ENCODE results near the gene MRPS18A.
A peak's percentile ranks its signal among the peaks of the same experiment; 100 is the strongest.

The MRPS18A gene

DNA sequence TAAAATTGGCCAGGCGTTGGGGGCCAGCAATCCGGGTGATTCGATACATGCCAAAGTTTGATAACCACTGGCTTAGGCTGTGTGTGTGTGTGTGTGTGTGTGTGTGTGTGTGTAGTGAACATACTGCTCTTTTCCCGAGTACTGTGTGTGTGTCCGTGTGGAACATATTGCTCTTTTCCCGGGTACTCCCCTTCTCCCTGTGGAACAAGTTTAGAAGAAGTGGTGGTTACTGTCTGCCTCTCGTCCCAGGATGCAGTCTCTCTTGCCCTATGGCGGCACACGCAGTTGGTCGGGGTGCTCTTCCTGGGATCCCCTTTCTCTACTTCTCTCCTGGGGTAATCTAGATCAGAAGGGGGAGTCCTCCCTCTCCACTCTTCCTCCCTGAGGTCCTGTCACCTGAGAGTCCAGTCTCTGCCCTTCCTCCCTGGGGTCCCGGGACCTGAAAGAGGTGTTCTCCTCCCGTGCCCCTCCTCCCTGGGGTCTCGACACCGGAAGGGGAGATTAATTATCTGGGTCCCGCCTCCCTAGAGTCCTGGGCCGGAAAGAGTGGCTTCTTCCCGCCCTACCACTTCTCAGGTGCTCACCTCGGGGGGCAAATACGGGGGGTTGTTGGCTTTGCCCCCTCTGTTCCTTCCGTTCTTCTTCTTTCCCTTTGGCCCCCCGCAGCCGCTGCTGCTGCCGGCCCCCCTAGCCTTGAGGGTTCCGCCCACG lies 59.0 kb downstream of the MRPS18A start:
- peak overlapping the region; percentile 92 to 100 (median 97) for H3K9ac ChIP-seq (ENCODE audit: low read length in 5 of 5)
- H3K27me3 ChIP-seq (ENCODE audit: control insufficient read depth in 5 of 5, insufficient read depth in 4 of 5, low read length in 5 of 5) = peaks cover 0 to 4% (median 0%) of the 10 kb centered on the region in 5 donors
- peak overlapping the region; percentile 82 to 97 (median 96) for H3K4me3 ChIP-seq (ENCODE audit: low read depth in 1 of 5, low read length in 5 of 5)
- peaks cover 20 to 42% (median 38%) of the 10 kb centered on the region in 5 donors for H3K4me1 ChIP-seq (ENCODE audit: control insufficient read depth in 5 of 5, insufficient read depth in 5 of 5, low read length in 5 of 5)
- peak overlapping the region; percentile 99 for H3K27ac ChIP-seq (ENCODE audit: low read depth, low read length)
- no peaks in the 10 kb centered on the region for H3K9me3 ChIP-seq (ENCODE audit: control insufficient read depth in 5 of 5, low read length in 5 of 5)
- peaks cover 0 to 31% (median 28%) of the 10 kb centered on the region in 5 donors for H3K36me3 ChIP-seq (ENCODE audit: control insufficient read depth in 5 of 5, insufficient read depth in 5 of 5, low read length in 5 of 5)

DNA sequence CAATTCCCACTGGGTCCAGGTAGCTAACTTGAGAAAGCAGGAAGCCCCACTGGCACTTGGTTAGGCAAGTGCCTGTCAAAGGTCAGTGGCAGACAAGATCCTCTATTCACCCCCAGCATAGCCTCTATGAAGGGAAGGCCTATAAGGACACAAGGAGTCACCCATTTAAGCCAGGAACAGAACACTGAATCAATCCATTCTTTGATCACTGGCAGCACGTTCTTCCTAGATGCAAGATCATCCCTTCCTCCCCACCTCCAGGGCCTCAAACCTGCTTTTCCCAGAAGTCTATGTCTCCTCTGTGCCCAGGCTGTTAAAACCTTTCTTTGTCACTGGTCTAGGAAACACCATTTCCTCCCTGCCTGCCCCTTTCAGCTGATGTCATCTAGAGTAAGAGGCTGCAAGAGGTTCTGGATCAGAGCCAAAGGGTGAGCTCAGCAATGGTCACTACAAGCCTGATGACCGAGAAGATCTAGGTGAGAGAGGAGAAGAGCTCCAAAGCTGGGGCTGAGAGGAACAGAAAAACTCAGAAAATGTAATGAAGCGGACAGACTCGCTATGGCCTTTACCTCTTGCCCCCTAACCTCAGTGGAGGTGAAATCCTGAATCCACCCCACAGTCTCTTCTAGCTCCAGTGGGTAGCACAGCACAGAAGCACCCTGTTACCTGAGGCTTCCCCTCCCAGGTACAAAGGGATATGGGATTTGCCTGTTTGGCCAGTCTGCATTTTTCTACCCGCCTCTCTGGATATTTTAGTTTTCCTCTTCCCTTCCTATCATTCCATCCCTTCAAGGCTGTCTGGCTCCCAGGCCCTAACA lies 60.4 kb downstream of the MRPS18A start:
- H3K9me3 ChIP-seq (ENCODE audit: control insufficient read depth in 5 of 5, low read length in 5 of 5) = no peaks in the 10 kb centered on the region
- H3K4me1 ChIP-seq (ENCODE audit: control insufficient read depth in 5 of 5, insufficient read depth in 5 of 5, low read length in 5 of 5) = peaks cover 20 to 42% (median 38%) of the 10 kb centered on the region in 5 donors
- H3K36me3 ChIP-seq (ENCODE audit: control insufficient read depth in 5 of 5, insufficient read depth in 5 of 5, low read length in 5 of 5) = peaks cover 0 to 44% (median 41%) of the 10 kb centered on the region in 5 donors
- H3K4me3 ChIP-seq (ENCODE audit: low read depth in 1 of 5, low read length in 5 of 5) = peak overlapping the region; percentile 38 to 96 (median 56)
- peaks cover 0 to 4% (median 0%) of the 10 kb centered on the region in 5 donors for H3K27me3 ChIP-seq (ENCODE audit: control insufficient read depth in 5 of 5, insufficient read depth in 4 of 5, low read length in 5 of 5)
- peak overlapping the region; percentile 39 to 96 (median 91) for H3K9ac ChIP-seq (ENCODE audit: low read length in 5 of 5)
- peak overlapping the region; percentile 99 for H3K27ac ChIP-seq (ENCODE audit: low read depth, low read length)

DNA sequence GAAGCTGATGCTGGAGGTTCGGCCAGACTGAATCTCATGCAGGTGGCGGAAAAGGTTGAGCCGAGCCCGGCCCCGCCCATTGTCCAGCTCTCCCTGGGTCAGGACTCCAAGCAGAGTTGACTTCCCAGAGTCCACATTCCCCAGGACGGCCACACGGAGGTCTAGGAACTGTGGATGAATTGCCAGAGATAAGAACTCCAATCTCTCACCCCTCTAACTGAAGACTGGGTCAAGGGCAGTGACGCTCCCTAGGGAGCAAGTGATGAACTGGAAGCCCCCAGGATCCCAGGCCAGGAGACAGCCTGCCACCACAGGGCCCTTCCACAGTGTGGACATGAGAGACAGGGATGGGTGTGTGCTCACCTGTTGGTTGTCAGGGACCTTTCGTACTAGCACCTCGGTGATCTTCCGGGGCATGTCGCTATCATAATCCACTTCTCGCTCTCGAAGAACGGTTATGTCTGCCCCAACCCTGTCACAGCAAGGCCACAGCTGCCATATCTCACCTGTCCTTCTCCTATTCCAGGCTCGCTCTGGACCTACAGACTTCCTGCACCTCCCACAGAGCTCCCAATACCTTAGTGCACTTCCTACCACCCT lies 62.1 kb downstream of the MRPS18A start:
- Histone ChIP-seq H3K9me3 (ENCODE audit: control insufficient read depth in 5 of 5, low read length in 5 of 5) (no peaks in the 10 kb centered on the region), H3K4me1 (ENCODE audit: control insufficient read depth in 5 of 5, insufficient read depth in 5 of 5, low read length in 5 of 5) (peaks cover 20 to 42% (median 37%) of the 10 kb centered on the region in 5 donors), H3K27me3 (ENCODE audit: control insufficient read depth in 5 of 5, insufficient read depth in 4 of 5, low read length in 5 of 5) (peaks cover 0 to 4% (median 0%) of the 10 kb centered on the region in 5 donors), H3K27ac (ENCODE audit: low read depth, low read length) (peak overlapping the region; percentile 99), H3K4me3 (ENCODE audit: low read depth in 1 of 5, low read length in 5 of 5) (no peak overlapping the region), H3K36me3 (ENCODE audit: control insufficient read depth in 5 of 5, insufficient read depth in 5 of 5, low read length in 5 of 5) (peaks cover 0 to 61% (median 58%) of the 10 kb centered on the region in 5 donors), H3K9ac (ENCODE audit: low read length in 5 of 5) (peak overlapping the region in 2 of 5 donors; percentile 2 to 27)

DNA sequence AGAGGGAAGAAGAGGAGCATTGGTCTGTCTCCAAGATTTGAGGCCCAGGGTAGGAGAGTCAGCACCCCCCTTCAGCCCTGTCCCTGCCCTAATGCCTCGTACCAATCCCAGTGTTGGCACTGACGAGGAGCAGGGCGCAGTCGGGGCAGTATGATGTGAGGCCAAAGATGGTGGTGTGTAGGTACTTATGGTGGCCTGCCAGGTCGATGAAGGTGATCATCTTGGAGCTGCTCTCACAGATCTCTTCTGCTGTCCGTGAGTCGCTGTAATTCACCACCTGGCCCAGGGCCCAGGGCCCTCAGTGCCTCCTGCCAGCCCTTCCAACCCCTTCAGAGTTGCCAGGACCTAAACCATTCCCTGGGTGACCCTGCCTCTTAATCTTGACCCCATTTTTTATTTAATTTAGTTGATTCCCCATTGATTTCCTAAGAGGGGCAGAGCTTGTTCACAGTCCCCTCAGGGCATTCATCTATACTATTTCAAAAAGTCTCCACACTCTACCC lies 62.8 kb downstream of the MRPS18A start:
- H3K9ac ChIP-seq (ENCODE audit: low read length in 5 of 5) = peak overlapping the region in 2 of 5 donors; percentile 2 to 9
- H3K27me3 ChIP-seq (ENCODE audit: control insufficient read depth in 5 of 5, insufficient read depth in 4 of 5, low read length in 5 of 5) = peaks cover 0 to 4% (median 0%) of the 10 kb centered on the region in 5 donors
- H3K36me3 ChIP-seq (ENCODE audit: control insufficient read depth in 5 of 5, insufficient read depth in 5 of 5, low read length in 5 of 5) = peaks cover under 1 to 67% (median 64%) of the 10 kb centered on the region in 5 donors
- peaks cover 16 to 36% (median 32%) of the 10 kb centered on the region in 5 donors for H3K4me1 ChIP-seq (ENCODE audit: control insufficient read depth in 5 of 5, insufficient read depth in 5 of 5, low read length in 5 of 5)
- H3K27ac ChIP-seq (ENCODE audit: low read depth, low read length) = no peak overlapping the region
- no peaks in the 10 kb centered on the region for H3K9me3 ChIP-seq (ENCODE audit: control insufficient read depth in 5 of 5, low read length in 5 of 5)
- no peak overlapping the region for H3K4me3 ChIP-seq (ENCODE audit: low read depth in 1 of 5, low read length in 5 of 5)

DNA sequence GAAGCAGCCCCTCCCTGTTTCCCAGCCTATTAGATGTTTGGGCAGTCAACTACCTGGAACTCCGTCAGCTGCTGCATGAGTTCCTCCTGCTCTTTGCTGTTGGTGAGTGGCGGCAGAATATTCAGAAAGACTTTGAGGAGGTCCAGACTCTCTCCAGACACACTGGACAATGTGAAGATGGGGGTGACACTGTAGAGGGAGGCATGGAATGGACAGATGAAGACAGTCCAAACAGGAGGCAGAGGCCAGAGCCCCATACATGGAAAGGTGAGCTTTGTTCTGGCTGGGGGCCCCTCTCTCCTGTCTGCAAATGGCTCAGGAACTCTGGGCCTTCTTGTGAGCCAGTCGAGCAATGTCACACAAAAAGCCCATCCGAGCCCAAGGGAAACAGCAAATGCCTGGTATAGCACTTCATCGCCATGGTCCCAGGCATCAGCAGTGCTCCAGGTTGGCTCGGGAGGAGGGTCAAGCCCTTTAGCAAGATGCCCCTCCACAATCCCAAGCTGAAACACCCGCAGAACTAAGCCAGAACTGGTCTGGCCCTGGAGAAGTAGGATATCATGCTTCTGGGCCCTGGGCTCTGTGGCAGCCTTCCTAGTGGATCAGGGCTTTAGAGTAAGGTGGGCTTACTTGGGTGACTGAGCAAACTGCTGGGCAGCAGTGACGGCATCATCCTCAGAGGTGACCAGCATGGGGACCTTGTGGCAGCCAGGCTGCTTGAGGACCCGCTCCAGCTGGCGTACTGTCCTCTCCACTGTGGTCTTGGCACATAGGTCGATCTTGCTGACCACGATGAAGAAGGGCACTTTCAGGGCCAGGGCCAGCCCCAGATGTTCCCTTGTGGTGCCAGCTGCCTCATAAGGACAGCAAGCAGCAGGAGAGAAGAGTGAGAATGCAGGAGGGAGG lies 63.5 kb downstream of the MRPS18A start:
- Histone ChIP-seq H3K4me3 (ENCODE audit: low read depth in 1 of 5, low read length in 5 of 5) (no peak overlapping the region), H3K9ac (ENCODE audit: low read length in 5 of 5) (peak overlapping the region in 1 of 5 donors; percentile 2), H3K9me3 (ENCODE audit: control insufficient read depth in 5 of 5, low read length in 5 of 5) (no peaks in the 10 kb centered on the region), H3K36me3 (ENCODE audit: control insufficient read depth in 5 of 5, insufficient read depth in 5 of 5, low read length in 5 of 5) (peaks cover 6 to 73% (median 65%) of the 10 kb centered on the region in 5 donors), H3K27ac (ENCODE audit: low read depth, low read length) (no peak overlapping the region), H3K27me3 (ENCODE audit: control insufficient read depth in 5 of 5, insufficient read depth in 4 of 5, low read length in 5 of 5) (peaks cover 0 to under 1% (median 0%) of the 10 kb centered on the region in 5 donors), H3K4me1 (ENCODE audit: control insufficient read depth in 5 of 5, insufficient read depth in 5 of 5, low read length in 5 of 5) (peaks cover 12 to 30% (median 27%) of the 10 kb centered on the region in 5 donors)

DNA sequence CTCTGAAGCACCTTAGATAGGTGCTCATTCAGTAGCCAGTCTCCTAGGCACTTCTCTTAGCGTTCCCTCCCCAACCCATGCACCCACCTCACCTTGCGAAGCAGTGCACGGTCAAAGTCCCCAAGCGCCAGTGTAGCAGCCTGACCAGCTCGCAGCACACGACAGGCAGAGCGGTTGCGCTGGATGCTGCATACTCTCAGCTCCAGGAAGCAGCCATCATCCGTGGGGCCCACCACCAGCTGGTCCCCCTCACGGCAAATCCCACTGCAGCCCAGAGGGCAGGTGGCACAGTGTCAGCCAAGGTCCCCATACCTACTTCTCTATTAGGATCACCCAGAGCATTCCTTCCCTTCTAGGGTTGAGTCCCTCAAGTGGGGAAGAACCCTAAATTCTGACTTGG lies 65.0 kb downstream of the MRPS18A start:
- Histone ChIP-seq H3K36me3 (ENCODE audit: control insufficient read depth in 5 of 5, insufficient read depth in 5 of 5, low read length in 5 of 5) (peaks cover 6 to 75% (median 67%) of the 10 kb centered on the region in 5 donors), H3K27ac (ENCODE audit: low read depth, low read length) (no peak overlapping the region), H3K9ac (ENCODE audit: low read length in 5 of 5) (no peak overlapping the region), H3K27me3 (ENCODE audit: control insufficient read depth in 5 of 5, insufficient read depth in 4 of 5, low read length in 5 of 5) (no peaks in the 10 kb centered on the region), H3K9me3 (ENCODE audit: control insufficient read depth in 5 of 5, low read length in 5 of 5) (no peaks in the 10 kb centered on the region), H3K4me1 (ENCODE audit: control insufficient read depth in 5 of 5, insufficient read depth in 5 of 5, low read length in 5 of 5) (peaks cover 9 to 19% (median 15%) of the 10 kb centered on the region in 5 donors), H3K4me3 (ENCODE audit: low read depth in 1 of 5, low read length in 5 of 5) (no peak overlapping the region)

DNA sequence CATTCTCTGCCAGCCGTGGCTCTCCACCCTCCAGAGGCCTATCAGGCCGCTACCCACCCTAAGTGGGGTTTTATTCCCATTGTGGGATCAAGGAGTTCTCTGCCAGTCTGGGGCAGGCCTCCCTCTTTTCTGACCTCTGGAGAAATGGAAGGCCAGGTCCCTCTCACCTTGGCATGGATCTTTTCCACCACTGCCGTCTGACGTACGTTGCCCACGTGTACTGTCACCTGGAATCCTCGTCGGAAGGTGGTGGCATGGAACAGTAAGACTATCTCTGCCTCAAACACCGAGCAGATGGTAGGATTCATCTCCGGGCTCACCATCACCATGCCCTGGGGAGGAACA lies 65.8 kb downstream of the MRPS18A start:
- Histone ChIP-seq H3K9ac (ENCODE audit: low read length in 5 of 5) (no peak overlapping the region), H3K9me3 (ENCODE audit: control insufficient read depth in 5 of 5, low read length in 5 of 5) (no peaks in the 10 kb centered on the region), H3K27me3 (ENCODE audit: control insufficient read depth in 5 of 5, insufficient read depth in 4 of 5, low read length in 5 of 5) (no peaks in the 10 kb centered on the region), H3K4me3 (ENCODE audit: low read depth in 1 of 5, low read length in 5 of 5) (no peak overlapping the region), H3K27ac (ENCODE audit: low read depth, low read length) (no peak overlapping the region), H3K36me3 (ENCODE audit: control insufficient read depth in 5 of 5, insufficient read depth in 5 of 5, low read length in 5 of 5) (peaks cover 6 to 75% (median 67%) of the 10 kb centered on the region in 5 donors), H3K4me1 (ENCODE audit: control insufficient read depth in 5 of 5, insufficient read depth in 5 of 5, low read length in 5 of 5) (peaks cover 3 to 12% (median 8%) of the 10 kb centered on the region in 5 donors)
